Measurements from ENCODE around the gene SYT2. TPM values are rescaled to one million over a fixed set of nuclear protein-coding genes. Genes with fewer than 3 reads are reported as not detected.

SYT2 gene
- polyA plus RNA-seq, 1 of the 3 experiments (the other 2 are of a cell fraction): 0.03 TPM

GRCh38 chr1:202682477-202682876 lies 27.8 kb downstream of the SYT2 start (continued):
- TF ChIP-seq YY1 (IDR thresholded peaks at IDR 0.05; ENCODE audit: low read depth): no peak
- no peak for TF ChIP-seq FOXM1 (IDR thresholded peaks at IDR 0.05; ENCODE audit: low read depth)
- no peak for TF ChIP-seq CHD2 (IDR thresholded peaks at IDR 0.05; ENCODE audit: low read length, partially characterized antibody)

DNA sequence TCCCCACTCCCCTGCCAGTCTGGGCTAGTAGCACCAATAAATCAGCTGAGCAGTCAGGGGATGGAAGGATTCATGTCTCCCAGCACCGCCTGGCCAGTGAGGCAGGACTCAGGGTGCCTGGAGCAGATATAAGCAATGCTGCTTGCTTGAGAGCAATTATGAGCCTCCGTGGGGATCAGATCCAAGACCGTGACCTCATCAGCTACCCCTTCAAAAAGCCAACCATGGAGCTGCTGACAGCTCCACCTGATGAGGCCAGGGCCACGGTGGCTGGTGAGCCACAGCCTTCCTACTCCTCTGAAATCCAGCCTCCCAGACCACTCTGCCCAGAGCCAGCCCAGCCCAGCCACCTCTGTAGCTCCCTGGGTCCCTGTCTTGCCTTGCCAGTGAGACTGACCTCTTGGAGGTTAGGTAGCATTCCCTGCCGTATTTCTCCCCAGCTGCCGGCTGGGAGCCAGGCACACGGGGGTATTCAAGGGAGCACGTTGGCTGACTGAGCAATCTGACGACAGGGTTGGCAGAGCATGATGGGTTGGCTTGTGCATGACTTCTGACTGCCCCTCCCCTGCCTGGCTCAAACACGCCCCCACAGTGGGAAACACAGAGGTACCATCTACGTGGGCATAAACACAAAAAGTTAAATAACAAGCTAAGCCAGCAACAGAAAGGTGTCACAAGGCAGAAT lies 28.4 kb downstream of the SYT2 start:
- Histone ChIP-seq H3K27me3 (ENCODE audit: insufficient read depth) (peaks cover 25% of the 10 kb centered on the region; the same call in 1 of the 2 replicates), H3K4me1 (ENCODE audit: control insufficient read depth in 1 of 2, insufficient read depth in 2 of 2, low read depth in 1 of 2, low read length in 1 of 2) (peaks cover 0 to 4% of the 10 kb centered on the region in 2 experiments; a peak in 1 of 4 replicates), H3K79me2 (ENCODE audit: insufficient read depth) (no peaks in the 10 kb centered on the region), H3K9ac (no peak overlapping the region), H3K4me2 (no peak overlapping the region), H2AFZ (ENCODE audit: low read depth) (no peak overlapping the region), H3K9me3 (no peaks in the 10 kb centered on the region), H3K9me2 (no peaks in the 10 kb centered on the region), H3F3A (replicated peaks; ENCODE audit: insufficient read depth) (no peaks in the 10 kb centered on the region), H3K27ac (ENCODE audit: low read depth in 2 of 2, low read length in 1 of 2) (no peak overlapping the region), H3K4me3 (ENCODE audit: low read depth in 2 of 2, low read length in 1 of 2) (no peak overlapping the region), H3K36me3 (replicated peaks in 1 of 2; ENCODE audit: control insufficient read depth in 1 of 2, insufficient read depth in 2 of 2, low read length in 1 of 2) (no peaks in the 10 kb centered on the region), H4K20me1 (ENCODE audit: insufficient read depth) (no peaks in the 10 kb centered on the region)
- no peak for DNase-seq
- CTCF ChIA-PET: interaction anchor here (0.6 to 2.1 kb wide), 7 partner anchors 9 to 586 kb away, joined by 3 to 10 read pairs (median 3); no protein-coding TSS in a partner anchor
- POLR2A ChIA-PET: interaction anchor here (1.2 kb wide), 1 partner anchor 11 kb away, joined by 3 read pairs; no protein-coding TSS in a partner anchor
- TF ChIP-seq MEF2A (IDR thresholded peaks at IDR 0.05; ENCODE audit: borderline replicate concordance, low read depth) (no peak), ZBTB33 (IDR thresholded peaks at IDR 0.05; ENCODE audit: borderline replicate concordance, low read depth) (no peak), TCF12 (IDR thresholded peaks at IDR 0.05) (no peak), USF2 (IDR thresholded peaks at IDR 0.05; ENCODE audit: borderline replicate concordance, low read depth, low read length) (no peak), YY1 (IDR thresholded peaks at IDR 0.05; ENCODE audit: low read depth) (no peak), FOSL2 (IDR thresholded peaks at IDR 0.05; ENCODE audit: borderline replicate concordance, low read depth) (no peak), RFX5 (IDR thresholded peaks at IDR 0.05; ENCODE audit: low read length) (no peak), SMC3 (IDR thresholded peaks at IDR 0.05; ENCODE audit: low read depth, low read length) (no peak), TAF1 (IDR thresholded peaks at IDR 0.05; ENCODE audit: borderline replicate concordance, low read depth, low read length) (no peak), IRF3 (IDR thresholded peaks at IDR 0.05; ENCODE audit: low read depth, low read length) (no peak), EP300 (IDR thresholded peaks at IDR 0.05; ENCODE audit: borderline replicate concordance in 1 of 2, low read depth in 1 of 2, low read length in 1 of 2) (no peak), RAD21 (IDR thresholded peaks at IDR 0.05; ENCODE audit: low read length) (no peak), GABPA (IDR thresholded peaks at IDR 0.05; ENCODE audit: low read depth) (no peak), TEAD4 (IDR thresholded peaks at IDR 0.05; ENCODE audit: borderline replicate concordance, insufficient read depth) (no peak), RCOR1 (IDR thresholded peaks at IDR 0.05; ENCODE audit: low read length) (no peak), CHD2 (IDR thresholded peaks at IDR 0.05; ENCODE audit: low read length, partially characterized antibody) (no peak), PBX3 (IDR thresholded peaks at IDR 0.05) (no peak), FOXM1 (IDR thresholded peaks at IDR 0.05; ENCODE audit: low read depth) (no peak)
- TF ChIP-seq, protein P1, sequence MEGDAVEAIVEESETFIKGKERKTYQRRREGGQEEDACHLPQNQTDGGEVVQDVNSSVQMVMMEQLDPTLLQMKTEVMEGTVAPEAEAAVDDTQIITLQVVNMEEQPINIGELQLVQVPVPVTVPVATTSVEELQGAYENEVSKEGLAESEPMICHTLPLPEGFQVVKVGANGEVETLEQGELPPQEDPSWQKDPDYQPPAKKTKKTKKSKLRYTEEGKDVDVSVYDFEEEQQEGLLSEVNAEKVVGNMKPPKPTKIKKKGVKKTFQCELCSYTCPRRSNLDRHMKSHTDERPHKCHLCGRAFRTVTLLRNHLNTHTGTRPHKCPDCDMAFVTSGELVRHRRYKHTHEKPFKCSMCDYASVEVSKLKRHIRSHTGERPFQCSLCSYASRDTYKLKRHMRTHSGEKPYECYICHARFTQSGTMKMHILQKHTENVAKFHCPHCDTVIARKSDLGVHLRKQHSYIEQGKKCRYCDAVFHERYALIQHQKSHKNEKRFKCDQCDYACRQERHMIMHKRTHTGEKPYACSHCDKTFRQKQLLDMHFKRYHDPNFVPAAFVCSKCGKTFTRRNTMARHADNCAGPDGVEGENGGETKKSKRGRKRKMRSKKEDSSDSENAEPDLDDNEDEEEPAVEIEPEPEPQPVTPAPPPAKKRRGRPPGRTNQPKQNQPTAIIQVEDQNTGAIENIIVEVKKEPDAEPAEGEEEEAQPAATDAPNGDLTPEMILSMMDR (IDR thresholded peaks at IDR 0.05): no peak
- 31% methylated on average over 8 of the region's 11 CpGs for WGBS (ENCODE audit: low lambda C conversion rate)

Data from SK-N-SH (cell line).